ENCODE data around the gene CREBRF.

The CREBRF gene

DNA sequence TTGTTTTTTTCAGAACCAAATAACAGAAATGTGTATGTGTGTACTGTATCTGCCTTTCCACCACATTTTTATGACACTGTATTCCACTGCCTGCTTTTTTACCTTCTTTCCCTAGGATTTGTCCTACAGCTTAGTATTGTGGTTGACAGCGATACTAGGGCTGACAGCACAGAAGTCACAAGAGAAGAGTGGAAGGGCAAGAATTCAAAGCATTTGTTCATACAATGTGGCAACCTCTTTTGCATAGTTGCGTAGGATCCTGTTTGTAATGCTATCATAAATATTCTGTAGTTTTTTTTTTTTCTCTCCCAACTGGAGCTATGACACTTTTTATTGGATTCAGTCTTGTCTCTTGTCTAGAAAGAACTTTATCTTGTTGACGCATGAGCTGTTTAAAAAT lies 82.6 kb downstream of the CREBRF start:
- TF ChIP-seq, protein P1, sequence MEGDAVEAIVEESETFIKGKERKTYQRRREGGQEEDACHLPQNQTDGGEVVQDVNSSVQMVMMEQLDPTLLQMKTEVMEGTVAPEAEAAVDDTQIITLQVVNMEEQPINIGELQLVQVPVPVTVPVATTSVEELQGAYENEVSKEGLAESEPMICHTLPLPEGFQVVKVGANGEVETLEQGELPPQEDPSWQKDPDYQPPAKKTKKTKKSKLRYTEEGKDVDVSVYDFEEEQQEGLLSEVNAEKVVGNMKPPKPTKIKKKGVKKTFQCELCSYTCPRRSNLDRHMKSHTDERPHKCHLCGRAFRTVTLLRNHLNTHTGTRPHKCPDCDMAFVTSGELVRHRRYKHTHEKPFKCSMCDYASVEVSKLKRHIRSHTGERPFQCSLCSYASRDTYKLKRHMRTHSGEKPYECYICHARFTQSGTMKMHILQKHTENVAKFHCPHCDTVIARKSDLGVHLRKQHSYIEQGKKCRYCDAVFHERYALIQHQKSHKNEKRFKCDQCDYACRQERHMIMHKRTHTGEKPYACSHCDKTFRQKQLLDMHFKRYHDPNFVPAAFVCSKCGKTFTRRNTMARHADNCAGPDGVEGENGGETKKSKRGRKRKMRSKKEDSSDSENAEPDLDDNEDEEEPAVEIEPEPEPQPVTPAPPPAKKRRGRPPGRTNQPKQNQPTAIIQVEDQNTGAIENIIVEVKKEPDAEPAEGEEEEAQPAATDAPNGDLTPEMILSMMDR (IDR thresholded peaks at IDR 0.05; ENCODE audit: insufficient read depth, missing control alignments) = no peak
- DNase-seq (ENCODE audit: insufficient read length, low spot score) (no peak), FAIRE-seq (no peak)

DNA sequence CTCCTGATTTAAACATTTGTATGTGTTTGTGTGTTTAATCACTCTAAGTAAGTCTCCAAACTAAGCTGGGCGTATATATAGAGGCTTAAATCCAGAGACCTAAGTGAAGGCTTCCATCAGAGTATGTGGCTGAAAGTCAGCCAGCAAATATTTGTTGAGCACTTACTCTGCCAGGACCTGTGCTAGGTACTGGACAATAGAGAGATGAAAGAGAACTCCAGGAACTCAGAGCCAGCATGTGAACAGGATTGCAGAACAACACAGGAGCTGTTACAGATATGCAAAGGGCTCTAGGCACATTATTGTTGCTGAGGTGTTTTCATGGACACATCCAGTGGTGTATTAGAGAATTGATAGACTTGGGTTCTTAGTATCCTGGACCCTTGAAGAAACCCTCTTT lies 83.5 kb downstream of the CREBRF start:
- FAIRE-seq = no peak

DNA sequence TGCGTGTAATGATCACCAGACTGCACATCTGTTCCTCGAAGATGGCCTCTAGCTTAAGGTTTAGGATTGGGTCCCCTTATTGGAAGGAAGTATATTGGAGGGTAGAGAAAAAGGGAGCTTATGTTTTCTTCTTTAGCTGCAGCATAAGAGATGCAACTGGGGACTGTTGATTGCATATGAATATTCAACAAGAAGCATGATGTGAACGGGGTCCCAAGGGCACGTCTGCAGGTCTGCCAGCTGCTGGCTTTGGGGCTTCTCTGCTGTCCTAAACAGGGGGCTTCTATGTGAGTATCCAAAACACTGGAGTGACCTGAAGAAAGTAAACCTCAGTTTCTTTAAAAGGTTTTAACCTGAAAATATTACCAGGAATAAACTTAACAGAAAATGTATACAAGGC lies 84.6 kb downstream of the CREBRF start:
- no peak for DNase-seq (ENCODE audit: insufficient read length, low spot score)
- no peak for FAIRE-seq
- TF ChIP-seq, protein P1 (IDR thresholded peaks at IDR 0.05; ENCODE audit: insufficient read depth, missing control alignments) = no peak

More for the DNA sequence above, 83.5 kb downstream of the CREBRF start:
- TF ChIP-seq, protein P1 (IDR thresholded peaks at IDR 0.05; ENCODE audit: insufficient read depth, missing control alignments) = no peak
- no peak for DNase-seq (ENCODE audit: insufficient read length, low spot score)

DNA sequence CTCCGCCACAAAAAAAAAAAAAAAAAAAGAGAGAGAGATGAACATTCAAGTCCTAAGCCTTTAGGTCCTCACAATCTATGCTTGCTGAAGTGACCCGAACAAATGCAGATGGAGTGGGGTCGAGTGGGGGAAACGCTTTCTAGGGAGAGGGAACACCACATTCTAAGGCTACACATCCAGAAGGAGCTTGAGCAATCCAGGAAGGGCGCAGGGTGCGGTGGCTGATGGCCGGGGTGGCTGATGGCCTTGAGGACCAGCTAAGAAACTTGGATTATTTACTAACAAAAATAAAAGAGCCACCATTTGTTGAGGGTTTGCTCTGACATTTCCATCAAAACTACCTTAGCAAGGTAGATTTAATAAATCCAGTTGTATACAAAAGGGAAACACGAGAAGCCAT lies 87.4 kb downstream of the CREBRF start:
- FAIRE-seq (no peak), DNase-seq (ENCODE audit: insufficient read length, low spot score) (no peak)
- TF ChIP-seq, protein P1 (IDR thresholded peaks at IDR 0.05; ENCODE audit: insufficient read depth, missing control alignments) = no peak

DNA sequence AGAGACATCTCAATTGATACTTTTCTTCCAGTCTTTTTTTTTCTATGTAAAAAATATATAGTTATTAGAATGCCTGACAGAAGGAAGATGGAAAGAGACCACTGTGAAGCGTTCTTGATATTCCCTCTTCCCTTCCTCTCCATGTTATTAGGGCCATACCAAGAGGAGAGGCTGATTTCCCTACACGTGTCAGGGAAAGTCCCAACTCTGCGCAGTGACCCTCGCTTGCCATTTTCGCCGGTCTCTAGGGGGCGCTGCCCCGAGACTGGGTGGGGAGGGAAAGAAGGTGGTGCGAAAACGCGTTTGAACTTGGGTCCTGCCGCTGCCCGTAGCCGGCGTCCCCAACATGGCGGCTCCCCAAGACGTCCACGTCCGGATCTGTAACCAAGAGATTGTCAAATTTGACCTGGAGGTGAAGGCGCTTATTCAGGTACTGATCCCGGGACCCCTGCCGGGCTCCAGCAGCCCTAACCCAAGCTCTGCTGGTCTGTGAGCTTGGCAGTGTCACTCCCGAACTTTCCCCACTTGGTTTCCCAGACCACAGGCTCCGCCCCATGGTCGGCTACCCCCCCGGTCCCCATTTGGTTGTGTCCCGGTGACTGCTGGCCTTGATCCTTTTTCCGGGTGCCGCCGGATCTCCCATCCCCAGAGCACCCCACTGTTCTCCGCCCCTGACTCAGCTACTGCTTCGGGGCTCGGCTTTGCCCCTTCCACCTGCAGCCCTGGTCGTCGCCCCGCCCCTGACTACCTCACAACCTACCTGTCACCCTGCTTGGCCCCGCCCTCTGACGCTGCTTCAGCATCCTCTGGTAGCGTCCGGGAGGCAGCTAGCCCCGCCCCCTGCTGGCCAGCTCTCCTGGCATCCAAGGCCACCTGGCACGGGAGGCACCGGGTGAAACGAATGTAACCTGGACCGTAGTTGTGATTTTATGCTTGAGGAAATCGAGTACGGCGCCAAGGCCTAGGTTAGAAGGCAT lies 88.3 kb downstream of the CREBRF start, which contains the start of gene BNIP1:
Gene BNIP1, plus strand, starts transcription at position 332 of the 977 bp plus-strand sequence. Its CDS starts 15 bp downstream, at position 347.
- TF ChIP-seq, protein P1 (IDR thresholded peaks at IDR 0.05; ENCODE audit: insufficient read depth, missing control alignments) = peak; percentile 93
- FAIRE-seq = no peak
- peak; percentile 76 for DNase-seq (ENCODE audit: insufficient read length, low spot score)

DNA sequence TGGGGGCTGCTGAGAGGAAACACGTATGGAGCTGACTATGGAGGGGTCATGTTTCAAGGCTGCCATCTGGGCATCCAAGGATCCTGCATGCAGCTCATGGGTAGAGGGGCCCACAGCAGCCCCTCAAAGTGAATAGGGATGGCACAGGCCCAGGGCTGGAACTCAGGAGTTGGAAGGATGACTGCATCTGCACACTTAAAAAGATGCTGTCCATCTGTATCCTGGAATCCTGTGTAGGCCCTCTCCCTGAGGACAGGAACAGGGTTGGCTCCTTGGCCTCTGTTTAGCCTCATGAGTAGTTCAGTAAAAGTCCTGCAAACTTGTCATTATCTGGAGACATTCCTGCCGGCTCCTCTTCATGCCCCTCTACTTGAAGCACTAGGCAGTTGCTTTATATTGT lies 92.2 kb downstream of the CREBRF start:
- no peak for DNase-seq (ENCODE audit: insufficient read length, low spot score)
- FAIRE-seq = no peak
- TF ChIP-seq, protein P1 (IDR thresholded peaks at IDR 0.05; ENCODE audit: insufficient read depth, missing control alignments) = no peak

DNA sequence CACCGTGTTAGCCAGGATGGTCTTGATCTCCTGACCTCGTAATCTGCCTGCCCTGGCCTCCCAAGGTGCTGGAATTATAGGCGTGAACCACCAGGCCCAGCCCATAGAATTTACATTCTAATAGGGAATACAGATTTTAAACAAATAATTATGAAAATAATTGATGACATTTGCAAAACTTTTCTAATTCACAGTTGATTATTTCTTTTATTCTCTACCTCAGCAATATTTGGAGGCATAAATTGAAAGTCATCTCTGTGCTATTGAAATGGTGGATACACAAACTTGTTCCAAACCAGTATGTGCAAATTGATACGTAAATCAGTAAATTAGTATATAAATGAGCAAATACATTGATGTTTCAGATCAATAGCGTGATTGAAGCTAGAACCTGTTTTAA lies 96.4 kb downstream of the CREBRF start:
- FAIRE-seq (no peak), DNase-seq (ENCODE audit: insufficient read length, low spot score) (no peak)
- TF ChIP-seq, protein P1 (IDR thresholded peaks at IDR 0.05; ENCODE audit: insufficient read depth, missing control alignments) = no peak

Data from D721Med (cell line).